NCI-H1048 (cell line): ENCODE measurements around the gene CDH12.

Experiments used
- DNase-seq: peaks from one replicate; lab custom pipeline; 2025; lab: John Stamatoyannopoulos, UW

The CDH12 gene

GRCh38 chr5:21704974-21705668 lies 1148.0 kb downstream of the CDH12 start:
- no peak for DNase-seq

- DNase-seq: no peak
These were observed 1151.8 kb downstream of the CDH12 start for GRCh38 chr5:21701317-21701716.
